ENCODE results near the gene TSEN2.

DNA sequence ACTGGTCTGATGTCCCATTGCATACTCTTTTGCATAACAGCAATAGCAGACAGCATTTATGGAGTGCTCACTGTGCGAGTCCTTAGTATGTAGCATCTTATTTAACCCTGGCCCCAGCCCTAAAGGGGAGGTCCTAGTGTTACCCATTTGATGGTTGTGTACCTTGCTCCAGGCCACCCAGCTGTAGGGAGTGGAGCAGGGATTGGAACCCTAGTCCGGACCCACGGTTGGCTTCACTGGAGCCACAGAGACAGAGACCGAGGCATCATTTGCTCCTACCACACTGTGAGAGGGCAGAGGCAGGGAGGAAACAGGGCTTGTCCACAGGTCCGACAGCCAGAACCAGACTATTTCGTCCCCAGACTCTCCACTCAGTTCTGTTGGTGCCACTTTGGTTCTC lies 16.0 kb upstream of the TSEN2 start:
- TF ChIP-seq, protein P1, sequence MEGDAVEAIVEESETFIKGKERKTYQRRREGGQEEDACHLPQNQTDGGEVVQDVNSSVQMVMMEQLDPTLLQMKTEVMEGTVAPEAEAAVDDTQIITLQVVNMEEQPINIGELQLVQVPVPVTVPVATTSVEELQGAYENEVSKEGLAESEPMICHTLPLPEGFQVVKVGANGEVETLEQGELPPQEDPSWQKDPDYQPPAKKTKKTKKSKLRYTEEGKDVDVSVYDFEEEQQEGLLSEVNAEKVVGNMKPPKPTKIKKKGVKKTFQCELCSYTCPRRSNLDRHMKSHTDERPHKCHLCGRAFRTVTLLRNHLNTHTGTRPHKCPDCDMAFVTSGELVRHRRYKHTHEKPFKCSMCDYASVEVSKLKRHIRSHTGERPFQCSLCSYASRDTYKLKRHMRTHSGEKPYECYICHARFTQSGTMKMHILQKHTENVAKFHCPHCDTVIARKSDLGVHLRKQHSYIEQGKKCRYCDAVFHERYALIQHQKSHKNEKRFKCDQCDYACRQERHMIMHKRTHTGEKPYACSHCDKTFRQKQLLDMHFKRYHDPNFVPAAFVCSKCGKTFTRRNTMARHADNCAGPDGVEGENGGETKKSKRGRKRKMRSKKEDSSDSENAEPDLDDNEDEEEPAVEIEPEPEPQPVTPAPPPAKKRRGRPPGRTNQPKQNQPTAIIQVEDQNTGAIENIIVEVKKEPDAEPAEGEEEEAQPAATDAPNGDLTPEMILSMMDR (IDR thresholded peaks at IDR 0.05): no peak
- no peak for TF ChIP-seq POLR2A (IDR thresholded peaks at IDR 0.05)
